IPS-18c (cell line): Measurements from ENCODE around the gene OR8B4.
"Not testable (repeated sequence)": the region's sequence is repeated elsewhere in the genome, so short reads cannot be mapped to it uniquely, and the experiment has no call there.

Experiments
- H3K4me3 ChIP-seq: 2 replicates; pipeline ENCODE4 v1.7.0; 2013; ENCODE audit warnings: low read depth, mild to moderate bottlenecking, low read length, moderate library complexity; ENCODE audit not compliant: insufficient read depth
- H3K9me3 ChIP-seq: one replicate; pipeline ENCODE4 v1.6.1; 2013; ENCODE audit warnings: mild to moderate bottlenecking, low read length, moderate library complexity; ENCODE audit not compliant: control insufficient read depth, insufficient read depth

OR8B4 gene, protein sequence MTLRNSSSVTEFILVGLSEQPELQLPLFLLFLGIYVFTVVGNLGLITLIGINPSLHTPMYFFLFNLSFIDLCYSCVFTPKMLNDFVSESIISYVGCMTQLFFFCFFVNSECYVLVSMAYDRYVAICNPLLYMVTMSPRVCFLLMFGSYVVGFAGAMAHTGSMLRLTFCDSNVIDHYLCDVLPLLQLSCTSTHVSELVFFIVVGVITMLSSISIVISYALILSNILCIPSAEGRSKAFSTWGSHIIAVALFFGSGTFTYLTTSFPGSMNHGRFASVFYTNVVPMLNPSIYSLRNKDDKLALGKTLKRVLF

GRCh38 chr11:124424384-124424921, at the start of gene OR8B4:
Gene OR8B4 (minus strand): TSS chr11:124424871. CDS start chr11:124424871, 0 bp downstream.
- Histone ChIP-seq H3K9me3 (no peaks in the 10 kb centered on the region), H3K4me3 (no peak within 1 kb of the TSS)

DNA sequence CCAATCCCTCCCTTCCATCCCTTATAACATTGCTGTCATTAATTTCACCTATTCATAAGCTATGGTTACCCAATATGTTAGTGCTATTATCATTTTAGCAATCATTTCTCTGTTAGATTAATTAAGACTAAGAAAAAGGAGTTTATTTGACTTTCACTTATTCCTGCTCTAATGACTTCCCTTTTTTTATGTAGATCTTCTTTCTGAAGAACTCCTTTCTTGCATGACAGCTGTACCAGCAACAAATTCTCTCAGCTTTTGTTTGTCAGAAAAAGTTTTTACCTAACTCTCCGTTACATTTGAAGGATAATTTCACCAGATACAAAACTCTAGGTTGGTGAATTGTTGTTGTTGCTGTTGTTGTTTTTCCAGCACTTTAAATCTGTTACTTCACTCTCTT, 49.4 kb upstream of the OR8B4 start:
- H3K4me3 ChIP-seq: no peak overlapping the region
- no peaks in the 10 kb centered on the region for H3K9me3 ChIP-seq

GRCh38 chr11:124473476-124473875, 48.8 kb upstream of the OR8B4 start:
- Histone ChIP-seq H3K4me3 (no peak overlapping the region), H3K9me3 (no peaks in the 10 kb centered on the region)

GRCh38 chr11:124470561-124471227, 46.0 kb upstream of the OR8B4 start:
- H3K9me3 ChIP-seq: no peaks in the 10 kb centered on the region
- no peak overlapping the region for H3K4me3 ChIP-seq

- H3K9me3 ChIP-seq: no peaks in the 10 kb centered on the region
- H3K4me3 ChIP-seq: no peak overlapping the region
These were observed 42.8 kb upstream of the OR8B4 start for GRCh38 chr11:124467381-124467927.

DNA sequence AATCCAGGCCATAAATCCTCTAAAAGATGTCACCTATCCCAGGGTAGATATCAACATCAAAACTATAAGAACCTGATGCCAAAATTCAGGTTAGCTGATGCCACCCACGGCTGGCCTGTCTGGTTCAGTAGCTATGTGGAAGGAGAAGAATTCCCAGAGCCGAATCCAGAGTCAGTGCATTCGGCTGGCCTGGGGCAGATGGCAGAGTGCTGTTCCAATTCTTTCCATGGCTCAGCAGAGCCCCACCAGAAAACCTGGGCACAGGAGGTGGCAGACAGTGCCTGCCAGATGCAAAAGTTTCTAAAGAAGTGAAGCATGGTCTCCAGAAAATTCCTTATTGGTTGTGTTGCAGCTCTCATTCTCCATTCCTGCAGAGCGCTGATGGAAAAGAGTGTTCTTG, 40.7 kb upstream of the OR8B4 start:
- H3K9me3 ChIP-seq: no peaks in the 10 kb centered on the region
- no peak overlapping the region for H3K4me3 ChIP-seq

DNA sequence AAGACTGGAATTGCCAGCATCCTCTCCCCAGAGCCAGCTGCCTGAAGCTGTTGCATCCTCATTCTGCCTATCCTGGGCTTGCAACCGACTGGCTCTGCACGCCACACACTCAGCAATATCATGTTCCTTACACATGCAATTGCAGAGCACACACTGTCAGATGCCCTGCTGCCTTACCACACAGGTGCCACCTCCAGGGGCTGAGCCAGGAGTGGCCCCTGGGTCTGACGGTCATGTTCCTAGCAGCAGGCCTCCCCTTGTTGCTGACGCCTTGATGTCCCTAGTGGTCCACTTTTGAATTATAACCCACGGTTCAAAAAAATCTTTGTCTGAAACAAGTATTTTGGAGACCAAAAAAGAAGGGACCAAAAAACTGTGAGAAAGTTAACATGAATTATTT, 39.3 kb upstream of the OR8B4 start:
- no peaks in the 10 kb centered on the region for H3K9me3 ChIP-seq
- H3K4me3 ChIP-seq: no peak overlapping the region

DNA sequence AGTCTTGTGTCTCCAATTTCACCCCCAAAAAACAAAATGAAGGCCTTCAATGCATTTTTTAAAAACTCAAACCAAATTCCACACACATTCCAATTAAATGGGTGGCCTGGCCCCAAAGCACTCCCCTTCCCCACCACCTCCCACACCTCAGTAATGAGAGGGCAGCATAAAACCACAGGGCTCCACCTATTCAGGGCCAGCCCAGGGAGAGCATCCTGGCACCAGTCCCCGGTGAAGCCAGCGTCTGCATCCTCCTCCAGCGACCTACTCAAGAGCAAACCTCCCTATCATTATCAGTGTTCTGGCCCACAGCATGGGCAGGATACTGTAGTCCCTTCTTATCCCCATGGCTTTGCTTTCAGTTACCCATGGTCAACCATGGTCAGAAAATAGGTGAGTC, 38.7 kb upstream of the OR8B4 start:
- Histone ChIP-seq H3K9me3 (no peaks in the 10 kb centered on the region), H3K4me3 (no peak overlapping the region)

DNA sequence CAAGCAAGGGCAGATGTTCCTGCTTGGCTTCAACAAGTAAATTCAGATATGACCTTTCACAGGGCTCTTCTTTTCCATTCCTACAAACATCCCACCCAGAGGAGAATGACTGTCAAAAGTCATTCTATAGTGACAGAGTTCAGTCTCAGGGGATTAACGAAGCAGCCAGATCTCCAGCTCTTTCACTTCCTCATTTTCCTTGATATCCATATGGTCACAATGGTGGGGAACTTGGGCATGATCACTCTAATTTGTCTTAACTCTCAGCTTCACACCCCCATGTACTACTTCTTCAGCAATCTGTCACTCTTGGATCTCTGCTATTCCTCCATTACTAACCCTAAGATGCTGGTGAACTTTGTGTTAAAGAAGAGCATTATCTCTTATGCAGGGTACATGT, 35.8 kb upstream of the OR8B4 start:
- no peaks in the 10 kb centered on the region for H3K9me3 ChIP-seq

GRCh38 chr11:124459379-124459778, 34.7 kb upstream of the OR8B4 start:
- not testable (repeated sequence) for H3K9me3 ChIP-seq, H3K4me3 ChIP-seq

More for the DNA sequence above, 35.8 kb upstream of the OR8B4 start:
- H3K4me3 ChIP-seq: no peak overlapping the region

- Histone ChIP-seq H3K9me3 (no peaks in the 10 kb centered on the region), H3K4me3 (no peak overlapping the region)
These were observed 29.9 kb upstream of the OR8B4 start for GRCh38 chr11:124454552-124454951.

GRCh38 chr11:124446916-124447315, 22.2 kb upstream of the OR8B4 start:
- H3K4me3 ChIP-seq: no peak overlapping the region
- H3K9me3 ChIP-seq: no peaks in the 10 kb centered on the region

GRCh38 chr11:124445646-124446150, 21.0 kb upstream of the OR8B4 start, which contains the start of gene OR8B8:
Gene OR8B8 (minus strand): TSS chr11:124445696. CDS start chr11:124441085, 4,611 bp downstream.
- Histone ChIP-seq H3K4me3 (no peak within 1 kb of the TSS), H3K9me3 (no peaks in the 10 kb centered on the region)

GRCh38 chr11:124442847-124443246, 18.2 kb upstream of the OR8B4 start:
- no peaks in the 10 kb centered on the region for H3K9me3 ChIP-seq
- H3K4me3 ChIP-seq: no peak overlapping the region

GRCh38 chr11:124442442-124442841, 17.8 kb upstream of the OR8B4 start:
- H3K9me3 ChIP-seq: no peaks in the 10 kb centered on the region
- H3K4me3 ChIP-seq: no peak overlapping the region

- H3K9me3 ChIP-seq: no peaks in the 10 kb centered on the region
These were observed 16.8 kb upstream of the OR8B4 start for GRCh38 chr11:124441519-124441918.

GRCh38 chr11:124441081-124441480, 16.4 kb upstream of the OR8B4 start:
- no peaks in the 10 kb centered on the region for H3K9me3 ChIP-seq
- H3K4me3 ChIP-seq: no peak overlapping the region

More at GRCh38 chr11:124441519-124441918, 16.8 kb upstream of the OR8B4 start:
- H3K4me3 ChIP-seq: no peak overlapping the region

- Histone ChIP-seq H3K9me3 (no peaks in the 10 kb centered on the region), H3K4me3 (no peak overlapping the region)
These were observed 15.9 kb upstream of the OR8B4 start for GRCh38 chr11:124440608-124441007.
